SK-N-SH treated with all-trans-retinoic acid at 6 μM for 48 hours (cell line): ENCODE results near the gene ECHDC3.
"Not testable (repeated sequence)": the region's sequence is repeated elsewhere in the genome, so short reads cannot be mapped to it uniquely, and the experiment has no call there.

Experiments used
- ATAC-seq: fragments of 200-7000 bp; cut with Tn5 transposase; 3 replicates; pipeline ENCODE4 v1.9.1; 2020; ENCODE audit warnings: mild to moderate bottlenecking, moderate library complexity
- ARNTL ChIP-seq: fragments of 450-650 bp; formaldehyde crosslinking; IDR thresholded peaks from 2 replicates; pipeline ENCODE4 v1.5.0; 2020; ENCODE audit warnings: low read depth, mild to moderate bottlenecking, moderate library complexity, borderline replicate concordance
- CREB5 ChIP-seq: fragments of 250-450 bp; sonication (Bioruptor Pico); IDR thresholded peaks from 2 replicates; pipeline ENCODE4 v1.5.1; 2020; ENCODE audit warnings: low read depth, mild to moderate bottlenecking, moderate library complexity
- CSDC2 ChIP-seq: fragments of 250-450 bp; sonication (Bioruptor Pico); IDR thresholded peaks from 2 replicates; pipeline ENCODE4 v1.5.0; 2020; ENCODE audit warnings: mild to moderate bottlenecking, moderate library complexity
- CSRNP3 ChIP-seq: fragments of 250-450 bp; sonication (Bioruptor Pico); IDR thresholded peaks from 2 replicates; pipeline ENCODE4 v1.5.1; 2021; ENCODE audit warnings: mild to moderate bottlenecking, moderate library complexity
- ESRRG ChIP-seq: fragments of 250-450 bp; sonication (Bioruptor Pico); IDR thresholded peaks from 2 replicates; pipeline ENCODE4 v1.6.1; 2021; ENCODE audit warnings: mild to moderate bottlenecking
- ISL1 ChIP-seq: fragments of 250-450 bp; sonication (Bioruptor Pico); IDR thresholded peaks from 2 replicates; pipeline ENCODE4 v2.1.2; 2022; ENCODE audit warnings: mild to moderate bottlenecking, moderate library complexity
- OSR1 ChIP-seq: fragments of 250-450 bp; sonication (Bioruptor Pico); IDR thresholded peaks from 2 replicates; pipeline ENCODE4 v1.8.0; 2022; ENCODE audit warnings: moderate library complexity, mild to moderate bottlenecking, inconsistent platforms
- PATZ1 ChIP-seq: fragments of 250-450 bp; sonication (Bioruptor Pico); IDR thresholded peaks from 2 replicates; pipeline ENCODE4 v1.8.0; 2020; ENCODE audit warnings: mild to moderate bottlenecking, moderate library complexity, borderline replicate concordance
- POU6F1 ChIP-seq: fragments of 250-450 bp; sonication (Bioruptor Pico); IDR thresholded peaks from 2 replicates; pipeline ENCODE4 v1.8.0; 2021; ENCODE audit warnings: low read depth, mild to moderate bottlenecking, moderate library complexity, borderline replicate concordance
- PPARA ChIP-seq: fragments of 250-450 bp; sonication (Bioruptor Pico); IDR thresholded peaks from 2 replicates; pipeline ENCODE4 v1.5.0; 2020; ENCODE audit warnings: mild to moderate bottlenecking, borderline replicate concordance
- RARB ChIP-seq: fragments of 250-450 bp; sonication (Bioruptor Pico); IDR thresholded peaks from 2 replicates; pipeline ENCODE4 v1.8.0; 2021; ENCODE audit warnings: mild to moderate bottlenecking, moderate library complexity
- SNAI2 ChIP-seq: fragments of 250-450 bp; sonication (Bioruptor Pico); IDR thresholded peaks from 2 replicates; pipeline ENCODE4 v1.5.0; 2020; ENCODE audit warnings: mild to moderate bottlenecking, moderate library complexity
- TSHZ2 ChIP-seq: fragments of 250-450 bp; sonication (Bioruptor Pico); IDR thresholded peaks from 2 replicates; pipeline ENCODE4 v1.5.0; 2020; ENCODE audit warnings: mild to moderate bottlenecking, moderate library complexity
- ZC3H10 ChIP-seq: fragments of 250-450 bp; sonication (Bioruptor Pico); IDR thresholded peaks from 2 replicates; pipeline ENCODE4 v1.5.1; 2021; ENCODE audit warnings: mild to moderate bottlenecking, moderate library complexity
- ZFP3 ChIP-seq: fragments of 250-450 bp; sonication (Bioruptor Pico); IDR thresholded peaks from 2 replicates; pipeline ENCODE4 v1.5.0; 2020; ENCODE audit warnings: mild to moderate bottlenecking, moderate library complexity
- ZNF565 ChIP-seq: fragments of 450-650 bp; formaldehyde crosslinking; conservative IDR thresholded peaks from 2 replicates; pipeline ENCODE4 v1.5.0; 2020; ENCODE audit warnings: low read depth, mild to moderate bottlenecking, moderate library complexity
- ZNF70 ChIP-seq: fragments of 450-650 bp; formaldehyde crosslinking; IDR thresholded peaks from 2 replicates; pipeline ENCODE4 v1.5.0; 2020; ENCODE audit warnings: mild to moderate bottlenecking, moderate library complexity

Gene ECHDC3

GRCh38 chr10:11705722-11706121 lies 36.5 kb upstream of the ECHDC3 start:
- no peak for ATAC-seq
- TF ChIP-seq ESRRG: no peak
- no peak for TF ChIP-seq PATZ1 (CRISPR knock-in tag)
- no peak for TF ChIP-seq ZNF70 (CRISPR knock-in tag)
- TF ChIP-seq ZNF565: no peak
- TF ChIP-seq ISL1 (CRISPR knock-in tag): no peak
- no peak for TF ChIP-seq PPARA
- no peak for TF ChIP-seq POU6F1 (CRISPR knock-in tag)
- no peak for TF ChIP-seq CSRNP3 (CRISPR knock-in tag)
- TF ChIP-seq OSR1 (CRISPR knock-in tag): no peak
- no peak for TF ChIP-seq RARB (CRISPR knock-in tag)
- no peak for TF ChIP-seq CREB5 (CRISPR knock-in tag)
- no peak for TF ChIP-seq ARNTL (CRISPR knock-in tag)
- TF ChIP-seq ZFP3 (CRISPR knock-in tag): no peak
- TF ChIP-seq CSDC2: no peak
- no peak for TF ChIP-seq SNAI2 (CRISPR knock-in tag)

GRCh38 chr10:11706895-11707567 lies 35.2 kb upstream of the ECHDC3 start:
- TF ChIP-seq ZC3H10 (CRISPR knock-in tag): no peak
- TF ChIP-seq, all 23 proteins: peak for 0

GRCh38 chr10:11707624-11708350 lies 34.4 kb upstream of the ECHDC3 start:
- no peak for ATAC-seq
- no peak for TF ChIP-seq CSRNP3 (CRISPR knock-in tag)
- no peak for TF ChIP-seq PPARA
- no peak for TF ChIP-seq TSHZ2 (CRISPR knock-in tag)

More at GRCh38 chr10:11706895-11707567, 35.2 kb upstream of the ECHDC3 start:
- ATAC-seq: no peak

- not testable (repeated sequence) for ATAC-seq
Measured at GRCh38 chr10:11708801-11709200, 33.4 kb upstream of the ECHDC3 start.
